Lung (tissue), 12 donors: ENCODE results near the gene ACSM6. TPM values are rescaled to one million over a fixed set of nuclear protein-coding genes. Genes with fewer than 3 reads are reported as not detected.

Source experiments
- ATAC-seq: fragments of 200-7000 bp; cut with Tn5 transposase; one replicate; pipeline ENCODE4 v1.9.1; 2020; ENCODE audit warnings: moderate number of reproducible peaks; ENCODE audit not compliant: insufficient read depth, low FRiP score
- DNase-seq, 3 donors: peaks; one replicate each; pipeline ENCODE4 v3.0.0-alpha.2; 2013 to 2017
- H3K27ac ChIP-seq, 2 donors: one replicate each; pipeline ENCODE4 v1.5.1; 2013; ENCODE audit warnings: mild to moderate bottlenecking in 2 of 2, moderate library complexity in 2 of 2, control low read depth in 1 of 2, inconsistent platforms in 1 of 2, low read depth in 1 of 2, low read length in 1 of 2
- H3K27me3 ChIP-seq, 3 donors: one replicate each; pipeline ENCODE4 v1.5.1; 2013; ENCODE audit warnings: low read length in 2 of 3; ENCODE audit not compliant: control insufficient read depth in 3 of 3, insufficient read depth in 3 of 3
- H3K36me3 ChIP-seq, 4 donors: one replicate each; pipeline ENCODE4 v1.5.1; 2013; ENCODE audit warnings: low read length in 4 of 4, mild to moderate bottlenecking in 1 of 4, moderate library complexity in 1 of 4; ENCODE audit not compliant: control insufficient read depth in 4 of 4, insufficient read depth in 4 of 4
- H3K4me1 ChIP-seq, 5 donors: one replicate each; pipeline ENCODE4 v1.5.1; 2013; ENCODE audit warnings: low read length in 5 of 5, mild to moderate bottlenecking in 2 of 5, moderate library complexity in 1 of 5; ENCODE audit not compliant: control insufficient read depth in 5 of 5, insufficient read depth in 5 of 5
- H3K4me3 ChIP-seq: one replicate; pipeline ENCODE4 v1.5.1; 2013; ENCODE audit warnings: mild to moderate bottlenecking, control low read depth, moderate library complexity
- H3K9ac ChIP-seq, 2 donors: one replicate each; pipeline ENCODE4 v1.5.1; 2013; ENCODE audit warnings: low read length in 2 of 2, control low read depth in 1 of 2; ENCODE audit not compliant: insufficient read depth in 1 of 2
- H3K9me3 ChIP-seq, 4 donors: one replicate each; pipeline ENCODE4 v1.5.1; 2013; ENCODE audit warnings: low read length in 3 of 4, mild to moderate bottlenecking in 1 of 4, moderate library complexity in 1 of 4; ENCODE audit not compliant: control insufficient read depth in 4 of 4, insufficient read depth in 3 of 4
- CTCF ChIP-seq: IDR thresholded peaks from 2 replicates; pipeline ENCODE4 v1.5.1; 2012; ENCODE audit warnings: mild to moderate bottlenecking; ENCODE audit errors: control extremely low read depth, extremely low read depth
- WGBS, 2 donors: extraction: QIAGEN DNeasy Blood & Tissue Kit; methylation state at CpG; one replicate each; pipeline ENCODE4 v1.1.7; 2013; 5-methylcytosine and 5-hydroxymethylcytosine counted together
- polyA plus RNA-seq, 2 donors: library from polyadenylated mRNA; stranded (reverse); fragments of 200-250 nt; gene quantifications; one replicate each; pipeline ENCODE4 v1.2.1, GENCODE V29; 2013
- total RNA-seq, 2 donors: library from RNA; depleted of rRNA in 1 of 2; stranded (reverse); fragments of >200 nt in 1 of 2; gene quantifications; one replicate each; pipeline ENCODE4 v1.2.1, GENCODE V29; 2014 to 2021
- donor health status: control.
- donor health status: control.
- donor health status: Bipolar disorder and iron deficiency.
- donor health status: healthy.
- donor health status: DM: yes; HTN: yes; CAD: no.

ACSM6 gene
- total and polyA plus RNA-seq, 4 donors = not detected

- WGBS, 2 donors = 75 to 89% methylated on average over 3 of the region's 3 CpGs
- no peaks in the 10 kb centered on the region for H3K27me3 ChIP-seq
- H3K4me1 ChIP-seq = peaks cover 0 to 12% (median 0%) of the 10 kb centered on the region in 5 donors
- H3K36me3 ChIP-seq = peaks cover 4 to 12% (median 7%) of the 10 kb centered on the region in 4 donors
- no peak overlapping the region for H3K27ac ChIP-seq
- no peak overlapping the region for H3K4me3 ChIP-seq
- ATAC-seq = no peak
- no peak overlapping the region for H3K9ac ChIP-seq
- no peak for DNase-seq
- TF ChIP-seq CTCF = no peak
- H3K9me3 ChIP-seq = peaks cover 0 to 4% (median 0%) of the 10 kb centered on the region in 4 donors
Observed at GRCh38 chr10:95254629-95255028, 60.6 kb downstream of the ACSM6 start.

- peaks cover 4 to 12% (median 10%) of the 10 kb centered on the region in 4 donors for H3K36me3 ChIP-seq
- H3K4me1 ChIP-seq = peaks cover 0 to 16% (median 7%) of the 10 kb centered on the region in 5 donors
- ATAC-seq (no peak), DNase-seq (no peak)
- H3K27ac ChIP-seq = no peak overlapping the region
- no peak overlapping the region for H3K4me3 ChIP-seq
- no peak for TF ChIP-seq CTCF
- peaks cover 0 to 4% (median 0%) of the 10 kb centered on the region in 4 donors for H3K9me3 ChIP-seq
- no peak overlapping the region for H3K9ac ChIP-seq
- H3K27me3 ChIP-seq = no peaks in the 10 kb centered on the region
- 97 to 98% methylated on average over 1 of the region's 1 CpG for WGBS, 2 donors
Observed at GRCh38 chr10:95256268-95256667, 62.2 kb downstream of the ACSM6 start.

- Histone ChIP-seq H3K4me3 (no peak overlapping the region), H3K27ac (no peak overlapping the region), H3K9me3 (peaks cover 0 to 4% (median 0%) of the 10 kb centered on the region in 4 donors), H3K27me3 (no peaks in the 10 kb centered on the region), H3K36me3 (peaks cover 4 to 16% (median 14%) of the 10 kb centered on the region in 4 donors), H3K4me1 (peaks cover 0 to 23% (median 8%) of the 10 kb centered on the region in 5 donors), H3K9ac (no peak overlapping the region)
- no peak for ATAC-seq
- DNase-seq = no peak
- no peak for TF ChIP-seq CTCF
- WGBS, 2 donors = 95 to 96% methylated on average over 7 of the region's 7 CpGs
Observed at GRCh38 chr10:95257849-95258248, 63.8 kb downstream of the ACSM6 start.

- Histone ChIP-seq H3K4me3 (no peak overlapping the region), H3K4me1 (peaks cover 0 to 23% (median 13%) of the 10 kb centered on the region in 5 donors), H3K36me3 (peaks cover 4 to 26% (median 22%) of the 10 kb centered on the region in 4 donors), H3K9me3 (peaks cover 0 to 4% (median 0%) of the 10 kb centered on the region in 4 donors), H3K9ac (no peak overlapping the region), H3K27me3 (no peaks in the 10 kb centered on the region), H3K27ac (peak overlapping the region; percentile 47 to 79)
- peak; percentile 56 for ATAC-seq
- TF ChIP-seq CTCF = no peak
- 61 to 75% methylated on average over 3 of the region's 3 CpGs for WGBS, 2 donors
- peak; percentile 41 to 67 (median 54) for DNase-seq
Observed at GRCh38 chr10:95260397-95260881, 66.4 kb downstream of the ACSM6 start.
